AML-193 (cell line): ENCODE results near the gene KIAA1614.

Experiments
- DNase-seq, 2 experiments: peaks; one replicate each; lab custom pipeline; 2025; lab: John Stamatoyannopoulos, UW

The KIAA1614 gene

GRCh38 chr1:180907313-180908055, 5.2 kb upstream of the KIAA1614 start:
- DNase-seq, result no peak

GRCh38 chr1:180908074-180908765, 4.5 kb upstream of the KIAA1614 start:
- no peak for DNase-seq

GRCh38 chr1:180909005-180909414, 3.7 kb upstream of the KIAA1614 start:
- no peak for DNase-seq

GRCh38 chr1:180909462-180909976, 3.2 kb upstream of the KIAA1614 start:
- no peak for DNase-seq

GRCh38 chr1:180911640-180912191, 981 bp upstream of the KIAA1614 start:
- DNase-seq, result peak in 1 of 2 experiments; percentile 6

- DNase-seq, result no peak
Measured at GRCh38 chr1:180912211-180912800, 391 bp upstream of the KIAA1614 start.

GRCh38 chr1:180915426-180915965, 2.8 kb downstream of the KIAA1614 start:
- no peak for DNase-seq

- DNase-seq, result no peak
Measured at GRCh38 chr1:180916012-180916770, 3.5 kb downstream of the KIAA1614 start.

- DNase-seq, result no peak
Measured at GRCh38 chr1:180916771-180917170, 4.1 kb downstream of the KIAA1614 start.

GRCh38 chr1:180917306-180918065, 4.8 kb downstream of the KIAA1614 start:
- DNase-seq, result peak; percentile 20 to 27

GRCh38 chr1:180918519-180918918, 5.8 kb downstream of the KIAA1614 start:
- DNase-seq, result no peak

GRCh38 chr1:180919183-180919700, 6.5 kb downstream of the KIAA1614 start:
- no peak for DNase-seq

GRCh38 chr1:180920193-180920592, 7.5 kb downstream of the KIAA1614 start:
- DNase-seq, result no peak

GRCh38 chr1:180920702-180921101, 8.0 kb downstream of the KIAA1614 start:
- no peak for DNase-seq

GRCh38 chr1:180921386-180921785, 8.7 kb downstream of the KIAA1614 start:
- no peak for DNase-seq

GRCh38 chr1:180921891-180922630, 9.4 kb downstream of the KIAA1614 start:
- DNase-seq, result no peak

- DNase-seq, result no peak
Measured at GRCh38 chr1:180922631-180923015, 9.9 kb downstream of the KIAA1614 start.

- DNase-seq, result no peak
Measured at GRCh38 chr1:180923021-180923841, 10.5 kb downstream of the KIAA1614 start.

GRCh38 chr1:180923887-180924286, 11.2 kb downstream of the KIAA1614 start:
- DNase-seq, result no peak
